22Rv1 (cell line): ENCODE results near the gene CALHM2.

Experiments used
- H3K27ac ChIP-seq: fragments of 450-650 bp; 2 replicates; pipeline ENCODE4 v1.5.1; 2017
- CTCF ChIP-seq: fragments of 450-650 bp; IDR thresholded peaks from 2 replicates; pipeline ENCODE4 v1.5.1; 2017; ENCODE audit warnings: mild to moderate bottlenecking
- ZFX ChIP-seq: fragments of 450-650 bp; IDR thresholded peaks from 2 replicates; pipeline ENCODE4 v1.6.1; 2017; ENCODE audit warnings: antibody characterized with exemption, borderline replicate concordance

The CALHM2 gene

GRCh38 chr10:103451831-103452505 is at the start of gene CALHM2:
CALHM2 (minus strand) TSS chr10:103452370; CDS start chr10:103449941, 2,429 bp downstream.
- TF ChIP-seq ZFX (no peak), CTCF (no peak)
- H3K27ac ChIP-seq, result peak within 1 kb of the TSS; percentile 91

DNA sequence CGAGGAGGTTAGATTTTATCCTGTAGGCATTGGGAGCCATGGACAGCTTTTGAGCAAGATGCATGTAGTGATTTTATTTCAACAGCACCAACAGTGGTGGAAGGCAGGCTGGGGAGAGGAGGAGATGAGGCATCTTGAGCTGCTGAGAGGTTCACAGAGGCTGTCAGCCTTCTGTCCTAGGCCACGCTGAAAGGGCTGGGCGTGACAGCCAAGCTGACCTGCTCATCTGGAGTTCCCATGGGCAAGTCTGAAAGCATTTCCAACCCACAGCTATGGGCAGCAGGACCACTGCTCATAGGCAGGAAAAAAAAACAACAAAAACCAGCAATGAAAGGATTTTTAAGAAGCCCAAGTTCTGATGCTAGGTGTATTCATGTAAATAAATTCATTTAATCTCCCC is 49.0 kb upstream of the CALHM2 start:
- no peak overlapping the region for H3K27ac ChIP-seq
- TF ChIP-seq ZFX (no peak), CTCF (no peak)

DNA sequence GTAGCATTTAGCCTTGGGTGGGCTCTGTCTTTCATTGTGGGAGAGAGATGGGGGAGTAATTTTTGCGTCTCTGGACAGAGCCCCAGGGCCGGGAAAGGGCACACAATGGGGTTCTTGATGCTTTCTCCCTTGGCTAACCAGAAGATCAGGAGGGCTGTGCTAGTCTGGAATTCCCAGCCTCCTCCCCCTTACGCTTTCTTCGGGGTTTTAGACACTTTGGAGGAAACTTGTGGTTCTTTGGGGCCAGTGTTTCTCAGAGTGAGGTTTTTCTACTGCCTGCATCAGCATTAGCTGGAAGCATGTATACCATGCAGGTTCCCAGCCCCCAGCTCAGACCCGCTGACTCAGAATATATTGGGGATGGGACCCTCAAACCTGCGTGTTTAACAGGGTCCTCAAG is 48.3 kb upstream of the CALHM2 start:
- no peak for TF ChIP-seq ZFX

GRCh38 chr10:103499881-103500280 is 47.7 kb upstream of the CALHM2 start:
- TF ChIP-seq CTCF, result no peak
- TF ChIP-seq ZFX, result no peak
- no peak overlapping the region for H3K27ac ChIP-seq

More for the DNA sequence above, 48.3 kb upstream of the CALHM2 start:
- no peak overlapping the region for H3K27ac ChIP-seq

DNA sequence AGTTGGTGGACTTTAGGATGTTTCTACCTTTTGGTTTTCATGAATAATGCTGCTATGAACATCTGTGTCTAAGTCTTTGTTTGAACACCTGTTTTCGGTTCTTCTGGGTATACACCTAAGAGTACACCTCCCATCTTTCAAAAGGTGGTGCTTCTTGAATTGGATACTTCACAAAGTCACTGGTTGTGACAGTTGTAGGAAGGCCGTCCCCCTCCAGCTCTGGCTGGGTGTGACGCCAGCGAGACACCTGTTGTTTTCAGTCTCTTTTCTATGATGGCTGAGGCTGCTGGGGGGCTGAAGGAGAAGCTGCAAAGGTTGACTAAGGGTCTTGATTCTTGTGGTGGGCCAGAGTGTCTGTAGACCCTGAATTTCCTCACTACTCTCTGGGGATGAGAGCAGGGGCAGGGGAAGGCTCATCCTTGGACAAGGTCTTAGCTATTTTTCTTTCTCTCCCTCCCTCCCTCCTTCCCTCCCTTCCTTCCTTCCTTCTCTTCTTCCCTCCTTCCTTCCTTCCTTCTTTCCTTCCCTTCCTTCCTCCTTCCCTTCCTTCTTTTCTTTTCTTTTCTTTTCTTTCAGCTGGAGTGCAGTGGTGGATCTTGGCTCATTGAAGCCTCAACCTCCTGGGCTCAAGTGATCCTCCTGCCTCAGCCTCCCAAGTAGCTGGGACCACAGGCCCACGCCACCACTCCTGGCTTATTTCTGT is 46.9 kb upstream of the CALHM2 start:
- no peak overlapping the region for H3K27ac ChIP-seq
- TF ChIP-seq ZFX (no peak), CTCF (no peak)

DNA sequence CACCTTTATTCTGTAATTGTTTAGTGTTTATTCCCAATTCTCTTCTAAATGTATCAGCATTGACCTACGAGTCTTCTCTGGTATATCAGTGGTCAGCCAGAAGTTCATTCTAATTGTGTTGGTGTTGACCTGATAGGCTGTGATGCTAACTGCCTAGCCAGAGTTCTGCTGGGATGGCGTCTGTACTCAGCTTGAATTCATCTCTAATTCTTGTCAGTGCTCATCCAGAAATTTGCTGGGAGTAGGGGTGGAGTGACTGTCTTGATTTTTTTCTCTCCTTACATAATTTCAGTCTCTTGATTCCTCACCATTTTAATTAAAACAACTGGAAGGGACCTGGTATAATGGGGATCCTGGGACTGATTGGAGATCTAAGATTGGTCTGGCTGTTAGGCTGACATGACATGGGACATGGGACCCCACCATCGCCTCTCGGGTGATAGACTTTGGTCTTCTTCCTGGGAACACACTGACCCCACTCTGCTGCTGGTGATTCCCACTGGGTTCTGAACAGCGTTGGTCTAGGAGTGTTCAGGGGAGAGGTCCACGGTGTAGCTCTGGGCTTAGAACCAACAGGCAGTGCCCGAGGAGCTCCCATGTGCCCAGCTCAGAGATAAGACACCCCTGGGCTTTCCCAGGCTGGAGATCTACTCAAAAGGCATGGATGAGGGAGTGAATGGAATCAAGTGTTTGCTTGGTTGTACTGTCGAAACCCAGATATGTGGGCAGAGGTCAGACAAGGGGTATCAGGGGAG is 45.2 kb upstream of the CALHM2 start:
- TF ChIP-seq ZFX, result no peak
- no peak for TF ChIP-seq CTCF
- H3K27ac ChIP-seq, result no peak overlapping the region

- H3K27ac ChIP-seq, result no peak overlapping the region
- no peak for TF ChIP-seq CTCF
- TF ChIP-seq ZFX, result no peak
These were observed 43.2 kb upstream of the CALHM2 start for GRCh38 chr10:103495321-103495720.
